Activated CD4-positive, alpha-beta T cell treated with anti-CD3 and anti-CD28 coated beads for 1 hour (primary cell): ENCODE measurements around the gene PHACTR3.

Experiments
- DNase-seq: peaks from one replicate; pipeline ENCODE4 v3.0.0-alpha.2; 2020

The PHACTR3 gene

DNA sequence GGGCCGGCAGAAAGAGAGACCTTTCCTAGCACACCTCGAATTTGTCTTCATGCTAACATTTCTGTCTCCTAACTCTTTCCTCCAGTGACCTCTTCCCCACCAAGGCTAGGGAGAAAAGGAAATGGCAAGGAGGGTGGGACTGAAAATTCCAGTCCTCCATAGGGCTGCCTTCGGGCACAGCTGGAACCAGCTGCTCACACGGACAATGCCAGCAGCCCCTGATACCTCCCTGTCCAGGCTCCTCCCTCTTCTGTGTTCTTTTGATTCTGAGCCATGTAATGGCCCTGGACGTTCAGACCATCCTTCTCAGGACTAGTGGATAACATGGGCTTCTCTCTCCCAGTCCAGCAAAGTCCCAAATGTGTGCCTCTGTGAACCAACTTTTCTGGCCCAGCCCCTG, 29.1 kb upstream of the PHACTR3 start:
- DNase-seq, result no peak

DNA sequence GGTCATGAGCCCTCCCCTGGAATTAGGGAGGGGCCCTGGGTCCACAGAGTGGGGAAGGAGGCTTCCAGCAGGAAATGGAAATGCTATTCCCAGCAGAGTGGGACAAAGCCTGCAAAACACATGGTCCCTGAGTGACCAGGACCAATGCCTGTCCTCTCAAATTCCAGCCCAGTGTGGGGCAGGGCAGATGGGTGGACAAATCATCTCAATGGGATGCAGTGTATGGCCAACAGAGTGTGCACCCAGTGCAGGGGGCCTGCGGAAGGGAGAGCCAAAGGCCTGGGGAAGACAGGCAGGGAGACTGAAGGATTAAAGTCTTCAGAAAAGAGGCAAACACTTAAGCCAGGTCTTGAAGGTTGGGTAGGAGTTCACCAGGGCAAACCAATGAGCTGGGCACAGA, 28.7 kb upstream of the PHACTR3 start:
- no peak for DNase-seq

DNA sequence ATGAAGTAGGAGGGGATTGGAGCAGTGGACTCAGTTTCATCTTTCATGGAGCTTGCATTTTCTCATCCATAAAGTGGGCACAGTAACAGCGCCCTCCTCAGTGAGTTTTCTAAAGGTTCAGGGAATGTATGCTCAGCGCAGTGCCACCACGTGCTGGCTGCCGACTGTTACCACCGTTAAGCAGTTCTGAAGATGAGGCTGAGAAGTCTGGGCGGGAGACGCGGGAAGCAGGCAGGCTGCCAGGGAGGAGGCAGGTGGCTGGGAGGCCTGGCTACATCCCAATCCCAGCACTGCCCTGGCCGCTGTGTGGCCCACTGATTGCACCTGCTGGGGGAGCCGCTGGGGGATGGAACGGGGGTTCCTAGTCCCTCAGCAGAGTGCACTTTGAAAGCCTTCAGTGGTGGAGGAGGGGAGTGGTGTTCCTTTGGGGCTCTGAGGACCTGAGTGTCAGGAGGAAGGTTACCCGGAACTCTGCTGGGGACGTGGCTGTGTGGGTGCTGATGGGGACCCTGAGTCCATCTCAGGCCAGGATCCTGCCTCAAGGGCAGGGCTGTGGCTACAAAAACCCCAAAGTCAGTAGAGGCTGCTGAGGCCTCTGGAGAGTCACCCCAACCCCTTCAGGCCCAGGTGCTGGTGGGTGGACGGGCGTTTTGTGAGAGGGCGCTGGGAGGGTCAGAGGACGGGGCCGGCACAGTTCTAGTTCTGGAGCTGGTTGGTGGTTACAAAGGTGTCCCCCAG, 28.0 kb upstream of the PHACTR3 start:
- DNase-seq, result no peak

DNA sequence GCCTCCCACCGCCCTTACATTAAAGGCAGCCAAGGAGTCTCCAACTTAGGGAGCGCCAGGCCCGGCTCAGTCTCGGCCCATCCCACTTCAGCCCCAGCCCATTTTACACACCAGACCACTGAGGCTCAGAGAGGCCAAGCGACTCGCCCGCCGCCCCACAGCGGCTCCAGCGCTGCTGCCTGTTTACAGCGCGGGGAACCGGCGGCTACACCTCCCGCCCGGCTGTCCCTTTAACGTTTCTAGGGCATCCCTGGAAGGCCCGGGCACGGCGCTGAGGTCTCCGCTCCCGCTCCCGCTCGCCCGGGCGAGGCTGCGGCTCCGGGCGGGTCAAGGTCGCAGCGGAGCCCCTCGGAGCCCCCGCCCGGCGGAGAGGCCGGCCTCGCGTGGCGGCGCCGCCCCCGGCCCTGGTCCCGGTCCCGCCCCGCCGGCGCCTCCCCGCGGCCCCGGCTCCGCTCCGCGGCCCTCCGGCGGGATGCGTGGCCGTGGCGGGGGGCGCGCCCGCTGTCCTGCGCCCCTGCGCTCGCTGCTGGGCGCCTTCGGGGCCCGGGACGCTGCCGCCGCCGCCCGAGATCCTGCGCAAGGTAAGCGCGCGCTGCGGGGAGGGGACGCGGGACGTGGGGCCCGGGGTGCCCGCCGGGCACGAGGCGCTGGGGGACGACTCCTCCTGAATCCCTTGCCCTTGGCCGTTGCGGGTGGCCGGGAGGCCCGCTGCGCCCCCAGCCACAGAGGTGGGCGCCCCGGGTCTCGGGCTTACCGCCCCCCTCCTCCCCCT, 27.1 kb upstream of the PHACTR3 start:
- no peak for DNase-seq

DNA sequence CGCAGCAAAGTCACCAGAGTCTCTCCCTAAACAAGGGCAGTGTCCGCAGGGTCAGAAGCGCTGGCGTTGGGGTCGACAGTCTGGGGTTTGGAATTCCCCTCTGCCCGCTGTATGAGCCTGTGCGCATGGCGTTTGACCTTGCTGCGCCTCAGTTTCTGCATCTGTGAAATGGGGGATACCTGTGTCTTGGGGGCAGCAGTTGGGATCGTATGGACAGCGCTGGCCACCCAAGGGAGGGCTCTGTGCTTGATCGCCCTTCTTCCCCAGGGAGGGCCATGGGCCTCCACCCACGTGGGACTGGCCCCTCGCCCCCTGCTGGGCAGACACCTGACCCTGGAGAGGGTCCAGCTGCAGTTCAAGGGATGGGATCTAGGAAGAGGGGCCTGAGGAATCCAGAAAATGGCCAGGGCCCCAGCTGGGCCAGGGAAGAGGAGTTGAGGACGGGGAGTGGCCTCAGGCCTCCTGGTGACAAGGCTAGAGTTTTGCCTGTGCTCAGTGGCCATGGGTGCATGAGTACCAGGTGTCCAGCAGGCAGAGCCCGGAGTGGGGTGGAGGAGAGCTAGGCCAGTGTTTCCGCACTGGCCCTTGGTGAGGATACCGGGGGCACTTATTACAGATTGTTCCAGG, 26.4 kb upstream of the PHACTR3 start:
- DNase-seq, result no peak

DNA sequence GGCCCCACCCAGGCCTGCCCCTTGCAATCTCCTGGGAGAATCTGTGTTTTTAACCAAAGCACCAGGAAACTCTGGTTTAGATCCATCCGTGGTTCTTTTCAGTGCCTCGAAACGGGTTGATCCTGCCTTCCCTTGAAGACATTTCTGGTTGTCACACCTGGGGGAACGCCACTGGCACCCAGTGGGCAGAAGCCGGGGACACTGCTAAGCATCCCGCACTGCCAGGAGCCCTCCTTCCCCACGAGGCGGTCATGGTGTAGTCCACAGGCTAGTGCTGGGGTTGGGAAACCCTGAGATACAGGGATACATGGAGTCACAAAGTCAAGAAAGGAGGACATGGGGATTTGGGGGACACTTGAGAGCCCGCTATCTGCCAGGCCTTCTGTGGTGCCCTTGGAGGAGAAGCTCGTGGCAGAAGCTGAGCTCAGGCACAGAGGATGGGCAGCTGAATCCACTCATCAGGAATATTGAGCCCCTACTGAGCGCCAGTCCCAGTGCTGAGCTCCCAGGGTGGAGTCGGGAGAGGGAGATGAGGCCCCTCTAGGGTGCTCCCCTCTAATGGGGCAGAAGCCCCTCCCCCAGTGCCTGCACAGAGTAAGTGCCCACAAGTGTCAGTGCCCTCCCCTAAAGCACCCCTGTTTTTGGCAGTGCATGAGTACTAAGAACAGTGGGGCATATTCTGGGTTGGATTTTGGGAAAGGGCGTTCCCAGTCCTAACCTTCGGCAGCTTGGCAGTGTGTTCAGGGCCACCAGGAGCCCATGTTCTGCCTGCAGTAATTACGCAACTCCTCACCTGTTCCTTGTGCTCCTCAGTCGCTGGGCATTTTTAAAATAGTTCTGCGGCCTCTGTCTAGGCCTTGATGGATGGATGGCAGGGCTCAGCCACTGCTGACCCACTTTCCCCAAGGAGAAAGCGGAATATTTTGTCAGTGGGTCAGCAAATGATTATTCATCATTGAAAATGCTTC, 25.6 kb upstream of the PHACTR3 start:
- DNase-seq, result no peak

DNA sequence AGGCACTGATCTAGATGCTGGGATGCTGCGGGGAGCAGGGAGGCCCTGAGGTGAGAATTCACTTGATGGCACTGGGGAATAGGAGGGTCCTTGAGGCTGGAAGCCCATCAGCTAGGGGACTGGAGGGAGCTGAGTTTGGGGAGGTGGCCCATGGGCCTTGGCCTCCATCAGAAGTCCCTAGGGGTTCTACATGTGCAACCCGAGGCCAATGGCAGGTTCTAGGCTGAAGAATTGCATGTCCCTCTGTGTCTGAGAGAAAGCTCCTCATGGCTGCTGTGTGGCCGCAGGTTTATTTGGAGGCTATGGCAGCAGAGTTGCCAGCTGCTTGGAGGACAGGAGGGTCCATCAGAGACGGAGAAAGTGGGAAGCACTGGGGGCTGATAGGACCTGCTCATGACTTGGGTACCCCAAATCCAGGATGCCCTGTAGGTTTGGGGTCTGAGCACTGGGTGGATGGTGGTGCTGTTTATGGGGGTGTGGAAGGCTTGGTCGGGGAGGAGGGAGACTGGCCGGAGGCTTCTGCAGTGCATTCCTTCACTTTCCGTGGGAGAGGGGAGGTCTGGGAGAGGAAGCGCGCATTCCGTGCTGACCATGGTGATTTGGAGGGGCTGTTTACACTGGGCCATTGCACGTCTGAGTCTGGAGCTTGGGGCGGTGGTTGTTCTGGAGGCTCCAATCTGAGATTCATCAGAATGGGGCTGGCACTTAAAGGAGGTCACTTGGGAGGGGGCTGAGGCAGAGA, 24.8 kb upstream of the PHACTR3 start:
- no peak for DNase-seq

DNA sequence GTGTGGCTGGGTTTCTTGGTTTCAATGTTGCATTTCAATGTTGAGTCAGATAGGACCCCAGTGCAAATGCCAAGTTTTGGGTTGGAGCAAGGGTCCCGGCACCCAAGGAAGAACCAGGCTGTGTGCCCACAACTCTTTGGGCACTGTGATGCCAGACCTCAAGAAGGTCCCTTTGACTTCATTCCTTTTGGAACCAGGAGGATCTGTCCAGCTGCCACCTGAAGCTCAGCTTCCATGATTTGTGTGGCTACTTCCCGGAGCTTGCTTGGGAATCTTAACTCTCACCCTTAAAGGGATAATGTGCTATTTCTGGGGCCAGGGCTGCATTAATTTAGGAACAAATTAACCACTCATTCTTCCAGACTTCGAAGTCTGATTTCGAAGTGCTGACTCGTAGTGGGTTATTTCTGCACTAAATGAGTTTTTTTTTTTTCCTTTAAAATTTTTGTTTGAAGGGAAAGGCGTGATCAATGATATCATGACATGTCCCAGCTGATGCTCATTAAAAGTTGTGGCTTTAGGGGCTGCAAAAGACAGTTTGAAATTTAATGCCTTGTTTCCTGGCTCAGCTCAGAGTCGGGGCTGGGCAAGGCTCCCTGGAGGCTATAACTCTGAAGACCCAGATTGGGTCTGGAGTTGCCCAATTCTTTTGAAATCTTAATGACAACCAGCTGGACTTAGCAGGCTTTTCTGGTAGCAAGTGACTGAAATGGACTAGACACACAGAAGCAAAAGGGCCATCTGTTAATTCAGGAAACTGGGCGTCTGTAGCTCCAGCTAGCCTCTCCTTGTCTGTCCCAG, 24.0 kb upstream of the PHACTR3 start:
- DNase-seq, result no peak

DNA sequence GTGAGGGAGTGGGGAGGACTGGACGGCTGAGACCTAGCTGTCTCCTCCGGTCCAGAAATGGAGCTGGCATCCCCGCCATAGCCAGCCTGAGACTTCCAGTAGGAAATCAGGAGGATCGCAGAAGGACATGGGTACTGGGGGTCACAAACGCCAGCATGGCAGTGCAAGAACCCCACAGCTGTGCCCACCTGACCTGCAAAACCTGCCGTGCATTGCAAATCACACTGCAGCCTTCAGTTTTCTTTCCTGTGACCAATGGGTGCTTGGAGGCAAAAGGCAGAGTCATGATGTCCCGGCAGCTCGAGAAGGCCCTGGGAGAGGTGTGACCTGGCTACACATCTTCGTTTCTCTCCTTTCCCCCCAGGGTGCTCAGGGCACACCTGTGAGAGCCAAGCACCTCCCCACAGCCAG, 23.3 kb upstream of the PHACTR3 start:
- DNase-seq, result no peak

DNA sequence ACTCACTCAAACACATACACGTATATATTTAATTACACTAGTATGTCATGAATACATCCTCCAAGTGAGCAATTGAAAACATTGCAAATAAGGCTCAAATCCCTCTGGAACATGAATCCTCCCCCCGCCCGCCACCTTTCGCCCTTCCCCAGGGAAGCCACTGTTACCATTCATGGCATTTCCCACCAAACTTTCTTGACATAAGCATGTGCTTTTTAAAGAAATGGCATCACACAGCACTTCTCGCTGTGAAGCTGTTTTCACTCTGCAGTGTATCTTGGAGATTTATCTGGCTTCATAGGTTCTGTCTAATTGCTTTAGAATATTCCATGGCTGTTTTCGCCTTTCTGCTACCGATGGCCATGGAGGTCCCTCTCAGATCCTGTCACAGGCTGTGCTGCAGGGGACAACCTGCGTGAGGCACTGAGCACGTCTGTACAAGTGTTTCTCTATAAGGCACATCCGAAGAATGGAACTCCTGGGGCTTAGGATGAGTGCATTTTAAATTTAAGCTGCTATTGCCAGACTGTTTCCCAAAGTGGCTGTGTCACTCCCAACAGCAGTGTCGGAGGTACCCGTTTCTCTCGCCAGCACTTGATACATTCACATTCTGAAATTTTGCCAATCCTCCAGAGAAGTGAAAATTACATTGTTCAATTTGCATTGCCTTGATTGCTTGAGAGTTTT, 22.2 kb upstream of the PHACTR3 start:
- DNase-seq, result no peak

DNA sequence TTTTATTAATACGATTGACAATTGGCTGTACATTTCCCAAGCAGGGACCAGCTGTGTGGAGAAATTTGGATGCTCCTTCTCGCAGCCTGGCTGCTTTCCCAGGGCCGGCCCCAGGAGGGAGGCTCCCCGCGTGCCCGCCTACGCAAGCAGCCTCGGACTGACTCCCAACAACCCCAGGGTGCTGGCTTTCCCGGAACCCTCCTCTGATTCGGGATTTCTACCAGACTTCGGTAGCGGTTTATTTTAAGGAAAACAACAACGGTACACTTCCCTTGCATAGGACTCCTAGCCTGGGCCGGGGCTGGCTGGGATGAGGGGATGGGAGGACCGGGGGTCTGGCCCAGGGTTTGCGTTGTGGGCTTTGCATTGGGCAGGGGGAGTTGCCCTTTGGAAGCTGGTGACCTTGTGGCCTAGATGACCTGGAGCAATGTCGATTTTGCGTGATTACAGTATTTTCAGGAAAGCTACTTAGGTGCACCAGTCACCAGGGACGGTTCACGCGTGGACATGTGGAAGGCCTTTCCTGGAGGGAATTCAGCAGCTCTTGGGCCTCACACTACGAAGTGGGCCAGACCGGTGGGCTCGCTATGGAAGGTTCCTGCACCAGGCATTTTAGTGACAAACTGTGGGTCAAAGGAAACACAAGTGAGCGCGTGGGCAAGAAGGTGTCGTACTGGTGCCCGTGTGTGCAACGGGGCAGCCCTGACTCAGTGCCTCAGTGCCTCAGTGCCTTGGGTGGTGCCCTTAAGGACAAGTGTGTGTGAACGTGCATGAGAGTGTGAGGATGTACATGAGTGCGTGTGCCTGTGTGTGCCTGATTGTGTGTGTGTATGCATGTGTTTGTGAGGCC, 20.7 kb upstream of the PHACTR3 start:
- no peak for DNase-seq

DNA sequence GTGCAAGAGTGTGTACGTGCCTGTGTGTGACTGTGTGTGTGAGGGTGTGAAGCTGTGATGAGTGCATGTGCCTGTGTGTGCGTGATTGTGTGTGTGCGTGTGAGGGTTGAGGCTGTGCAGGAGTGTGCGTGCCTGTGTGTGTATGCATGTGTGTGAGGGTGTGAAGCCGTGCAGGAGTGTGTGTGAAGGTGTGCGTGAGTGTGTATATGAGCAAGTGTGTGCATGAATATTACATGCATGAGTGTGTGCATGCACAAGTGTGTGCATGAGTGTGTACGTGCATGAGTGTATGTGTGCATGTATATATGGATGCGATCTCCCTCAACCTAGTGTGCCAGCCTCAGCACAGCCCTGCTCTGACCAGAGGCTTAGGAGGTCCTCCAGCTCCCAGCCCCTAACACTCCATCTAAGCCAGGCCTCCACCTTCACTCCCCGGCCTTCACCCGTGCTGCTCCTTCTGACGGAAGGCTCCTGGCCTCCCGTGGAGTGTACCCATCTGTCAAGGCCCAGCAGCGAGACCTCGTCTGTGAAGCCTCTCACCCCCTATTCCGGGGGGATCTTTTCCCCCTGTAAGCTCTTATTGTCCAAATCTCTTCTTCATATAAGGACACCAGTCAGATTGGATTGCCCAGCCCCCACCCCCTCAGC, 19.9 kb upstream of the PHACTR3 start:
- no peak for DNase-seq

DNA sequence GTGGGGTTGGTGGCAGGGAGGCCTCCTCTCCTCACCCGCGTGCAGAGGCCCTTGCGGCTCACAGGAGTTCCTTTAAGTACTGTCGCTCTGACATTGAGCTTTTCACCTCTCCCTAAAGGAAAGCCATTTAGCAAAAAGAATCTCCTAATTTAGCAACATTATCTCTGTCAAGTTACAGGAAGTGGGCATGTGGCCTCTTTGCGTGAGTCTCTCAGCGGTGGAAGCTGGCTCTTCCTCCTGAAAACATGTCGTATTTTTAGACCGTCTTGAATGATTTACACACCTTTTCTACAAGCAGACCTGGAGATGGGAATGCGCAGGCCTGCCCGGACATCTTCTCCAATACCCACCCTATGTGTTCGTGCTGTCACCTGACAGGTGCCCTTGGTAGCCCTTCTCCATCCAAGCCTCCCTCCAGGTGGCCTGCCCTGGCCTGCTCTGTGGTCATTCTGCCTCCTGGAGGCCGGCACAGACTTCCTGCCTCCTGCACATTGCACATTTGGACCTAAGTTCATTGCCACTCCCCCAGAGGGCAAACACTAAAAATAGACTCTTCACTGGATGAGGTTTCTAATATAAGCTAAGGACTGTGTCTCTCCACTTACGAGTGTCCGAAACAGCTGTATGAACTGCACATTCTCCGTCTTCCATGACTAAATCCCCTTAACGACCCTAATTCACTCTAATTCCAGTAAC, 18.5 kb upstream of the PHACTR3 start:
- no peak for DNase-seq

DNA sequence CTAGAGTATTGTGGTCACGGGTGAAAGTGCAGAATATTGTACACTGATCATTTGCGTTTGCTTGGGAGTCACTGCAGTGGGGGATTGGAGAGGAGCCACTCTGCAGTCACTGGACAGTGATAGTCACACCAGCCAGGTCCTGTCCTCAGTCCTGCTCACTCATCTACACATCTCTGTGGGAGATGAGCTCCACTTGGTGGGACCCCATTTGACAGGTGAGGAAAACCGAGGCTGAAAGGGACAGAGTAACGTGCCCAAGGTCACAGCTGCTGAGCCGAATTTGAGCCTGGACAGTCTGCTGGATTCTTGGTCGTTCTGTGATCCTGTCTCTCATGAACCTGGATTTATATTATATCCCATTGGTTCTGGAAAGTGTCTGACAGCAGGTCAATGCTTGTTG, 17.7 kb upstream of the PHACTR3 start:
- DNase-seq, result no peak

DNA sequence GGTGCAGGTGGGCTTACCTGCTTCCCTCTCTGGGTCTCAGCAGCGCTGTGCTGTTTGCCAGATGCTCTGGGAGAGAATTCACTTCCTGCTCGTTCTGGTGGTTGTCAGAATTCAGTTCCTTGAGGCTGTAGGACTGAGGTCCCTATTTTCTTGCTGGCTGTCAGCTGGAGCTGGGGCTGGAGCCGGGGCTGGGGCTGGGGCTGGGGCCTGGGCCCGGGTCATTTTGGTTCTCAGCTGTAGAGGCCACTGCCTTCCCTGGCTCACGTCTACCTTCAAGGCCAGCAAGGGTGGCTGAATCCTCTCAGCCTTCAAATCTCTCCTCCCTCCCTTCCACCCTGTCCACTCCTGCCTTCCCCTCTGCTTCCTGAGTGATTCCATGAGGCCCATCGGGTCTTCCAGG, 16.8 kb upstream of the PHACTR3 start:
- no peak for DNase-seq

DNA sequence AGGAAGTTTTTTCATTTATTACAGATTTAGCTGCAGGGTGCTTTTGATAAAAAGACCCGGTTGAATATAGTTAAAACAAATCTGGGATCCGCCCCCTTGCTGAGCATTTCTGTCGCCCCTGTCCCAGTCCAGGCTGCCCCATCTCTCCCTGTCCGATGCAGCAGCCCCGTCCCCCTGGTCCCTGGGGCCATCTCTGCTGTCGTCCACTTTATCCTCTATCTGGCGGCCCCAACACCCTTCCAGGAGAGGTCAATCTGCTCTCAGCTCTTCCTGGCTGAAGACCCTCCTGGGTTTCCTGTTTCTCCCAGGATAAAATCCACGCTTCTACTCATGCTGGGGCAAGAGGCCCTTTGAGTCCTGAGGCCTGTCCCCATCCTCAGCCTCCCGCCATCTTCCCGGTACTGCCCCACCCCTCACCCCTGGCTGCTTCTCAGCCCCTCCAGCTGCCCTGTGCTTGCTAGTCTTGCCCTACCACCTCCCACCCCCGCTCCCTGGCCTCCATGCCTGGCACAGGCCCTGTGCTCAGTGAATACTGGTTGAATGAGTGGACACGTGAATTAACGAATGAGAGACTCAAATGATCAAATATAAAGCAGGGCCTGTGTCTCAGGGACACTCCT, 16.0 kb upstream of the PHACTR3 start:
- DNase-seq, result no peak

DNA sequence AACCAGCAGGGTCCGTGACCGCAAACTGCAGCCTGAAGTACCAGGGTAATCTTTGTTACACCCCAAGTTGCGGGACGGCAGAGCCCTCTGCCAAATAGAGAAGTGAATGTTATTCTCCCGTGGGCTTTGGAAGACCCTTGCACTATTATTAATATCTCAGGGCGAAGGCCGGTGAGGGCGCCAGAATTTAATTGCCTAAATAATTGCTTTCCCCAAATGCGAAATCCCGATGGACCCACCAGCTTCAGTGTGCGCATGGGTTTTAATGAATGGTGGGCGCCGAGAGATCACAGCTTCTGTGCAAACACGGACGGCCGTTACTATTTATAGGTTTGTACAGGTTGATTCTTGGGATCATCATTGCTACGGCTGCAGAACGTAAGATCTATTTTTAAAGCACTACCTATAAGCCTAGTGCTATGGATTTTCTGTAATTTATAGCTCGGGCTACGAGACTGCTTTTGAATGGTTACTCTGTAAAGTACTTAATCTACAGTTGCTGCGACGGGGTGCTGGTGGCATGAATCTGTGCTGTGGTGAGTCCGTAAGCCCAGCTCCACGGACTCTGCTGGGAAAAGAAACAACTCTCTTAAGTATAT, 15.2 kb upstream of the PHACTR3 start:
- DNase-seq, result no peak

DNA sequence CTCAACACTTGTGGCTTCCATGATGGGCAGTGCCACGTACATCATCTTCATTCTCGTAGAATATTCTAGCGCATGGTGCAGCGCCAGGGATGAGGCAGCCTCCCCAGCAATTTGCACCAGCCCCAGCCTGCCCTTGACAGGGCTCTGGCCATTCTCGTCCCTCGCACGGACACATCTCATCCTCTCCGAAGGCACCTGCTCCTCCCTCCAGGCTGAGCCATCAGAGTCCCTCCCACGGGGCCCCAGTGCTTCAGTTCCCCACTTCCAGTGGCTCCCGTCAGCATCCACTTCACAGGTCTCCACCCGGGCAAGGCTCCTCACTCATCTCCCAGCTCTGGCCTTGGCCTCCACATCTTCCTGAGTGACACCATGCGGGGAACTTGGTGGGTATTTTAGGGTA, 13.3 kb upstream of the PHACTR3 start:
- DNase-seq, result no peak
